HG02588 (cell line): ENCODE measurements around the gene DAB1.

Experiments
- ATAC-seq: cut with Tn5 transposase; IDR thresholded peaks from one replicate; pipeline ENCODE4 v1.9.1; 2021; ENCODE audit warnings: mild to moderate bottlenecking, moderate library complexity; ENCODE audit not compliant: unreplicated experiment

DAB1 gene

GRCh38 chr1:57418971-57419370, 4.9 kb downstream of the DAB1 start:
- no peak for ATAC-seq

- ATAC-seq = no peak
Observed at GRCh38 chr1:57411262-57411661, 12.6 kb downstream of the DAB1 start.

GRCh38 chr1:57410508-57410907, 13.4 kb downstream of the DAB1 start:
- ATAC-seq = no peak

GRCh38 chr1:57407928-57408327, 15.9 kb downstream of the DAB1 start:
- ATAC-seq = no peak

GRCh38 chr1:57406428-57406970, 17.4 kb downstream of the DAB1 start:
- no peak for ATAC-seq

- ATAC-seq = no peak
Observed at GRCh38 chr1:57404884-57405283, 19.0 kb downstream of the DAB1 start.

GRCh38 chr1:57403201-57403600, 20.7 kb downstream of the DAB1 start:
- ATAC-seq = no peak

- no peak for ATAC-seq
Observed at GRCh38 chr1:57401671-57402070, 22.2 kb downstream of the DAB1 start.

GRCh38 chr1:57400048-57400447, 23.8 kb downstream of the DAB1 start:
- ATAC-seq = no peak

- no peak for ATAC-seq
Observed at GRCh38 chr1:57393058-57393584, 30.7 kb downstream of the DAB1 start.

GRCh38 chr1:57385336-57385735, 38.5 kb downstream of the DAB1 start:
- ATAC-seq = no peak

GRCh38 chr1:57384901-57385300, 39.0 kb downstream of the DAB1 start:
- no peak for ATAC-seq

GRCh38 chr1:57384284-57384683, 39.6 kb downstream of the DAB1 start:
- no peak for ATAC-seq

- ATAC-seq = no peak
Observed at GRCh38 chr1:57381871-57382270, 42.0 kb downstream of the DAB1 start.

GRCh38 chr1:57381426-57381825, 42.4 kb downstream of the DAB1 start:
- no peak for ATAC-seq

- no peak for ATAC-seq
Observed at GRCh38 chr1:57380923-57381322, 42.9 kb downstream of the DAB1 start.

GRCh38 chr1:57378534-57378933, 45.3 kb downstream of the DAB1 start:
- ATAC-seq = no peak

- no peak for ATAC-seq
Observed at GRCh38 chr1:57377339-57378139, 46.3 kb downstream of the DAB1 start.

- ATAC-seq = no peak
Observed at GRCh38 chr1:57376041-57376440, 47.8 kb downstream of the DAB1 start.

GRCh38 chr1:57369889-57370288, 54.0 kb downstream of the DAB1 start:
- ATAC-seq = no peak

- ATAC-seq = no peak
Observed at GRCh38 chr1:57367945-57368344, 55.9 kb downstream of the DAB1 start.

- ATAC-seq = no peak
Observed at GRCh38 chr1:57363643-57364042, 60.2 kb downstream of the DAB1 start.
